HCT116 (cell line): ENCODE results near the gene LRFN2. TPM values are rescaled to one million over a fixed set of nuclear protein-coding genes. Genes with fewer than 3 reads are reported as not detected.

Experiments
- ATAC-seq: fragments of 200-7000 bp; cut with Tn5 transposase; 2 replicates; pipeline ENCODE4 v1.9.1; 2020; ENCODE audit warnings: mild to moderate bottlenecking, moderate library complexity
- BruUV-seq: library from RNA; stranded (reverse); fragments of 400-500 nt; replicated peaks from 2 replicates; lab custom pipeline; 2021; lab: Mats Ljungman, UMichigan
- CTCF ChIA-PET: fragments of 300-600 bp; sonication (Branson Sonifier 250); formaldehyde crosslinking; loops from one replicate; lab custom pipeline; 2021; ENCODE audit warnings: antibody characterized with exemption; lab: Charles Lee
- POLR2A ChIA-PET: fragments of 300-600, 350-600 bp; sonication (Branson Sonifier 250); formaldehyde crosslinking; loops from one replicate; lab custom pipeline; 2021; ENCODE audit warnings: antibody characterized with exemption; lab: Charles Lee
- RAD21 ChIA-PET, 2 experiments: fragments of 300-600 bp; sonication (Branson Sonifier 250); formaldehyde crosslinking; loops; one replicate each; lab custom pipeline; 2023; ENCODE audit warnings: low total read pairs in 2 of 2; ENCODE audit not compliant: uncharacterized antibody in 2 of 2, unreplicated experiment in 2 of 2, low non-redundant PET in 1 of 2; lab: Charles Lee
- DNase-seq: peaks from one replicate; pipeline ENCODE4 v3.0.0-alpha.2; 2010; ENCODE audit warnings: low read depth, low spot score
- H2AFZ ChIP-seq: fragments of 200-600 bp; shearing (Covaris generic), sonication (generic); 2 replicates; pipeline ENCODE4 v1.6.1; 2017; ENCODE audit warnings: low read depth, mixed run types, mixed read lengths, antibody characterized with exemption, low read length; ENCODE audit not compliant: poor library complexity, severe bottlenecking
- H3K27ac ChIP-seq: 2 replicates; pipeline ENCODE4 v1.5.1; 2012; ENCODE audit warnings: low read depth, low read length
- H3K27me3 ChIP-seq: fragments of 200-600 bp; sonication (generic); 2 replicates; pipeline ENCODE4 v1.6.1; 2016; ENCODE audit warnings: mixed run types, low read length, mixed read lengths; ENCODE audit not compliant: insufficient read depth
- H3K36me3 ChIP-seq, 2 experiments: fragments of 200-500 bp in 1 of 2; fragments of 200-600 bp in 1 of 2; sonication (Bioruptor generic) in 1 of 2; sonication (generic) in 1 of 2; 2 replicates each; pipeline versions ENCODE4 v1.5.1 to v1.6.1; 2014 to 2016; ENCODE audit warnings: low read length in 2 of 2, inconsistent platforms in 1 of 2, mixed read lengths in 1 of 2, mixed run types in 1 of 2; ENCODE audit not compliant: insufficient read depth in 2 of 2, control insufficient read depth in 1 of 2
- H3K4me1 ChIP-seq, 2 experiments: fragments of 200-600 bp in 1 of 2; sonication (generic) in 1 of 2; 2 replicates each; pipeline versions ENCODE4 v1.5.1 to v1.6.1; 2012 to 2017; ENCODE audit warnings: low read length in 2 of 2, inconsistent platforms in 1 of 2, mild to moderate bottlenecking in 1 of 2, mixed read lengths in 1 of 2, mixed run types in 1 of 2, moderate library complexity in 1 of 2; ENCODE audit not compliant: insufficient read depth in 2 of 2, control insufficient read depth in 1 of 2
- H3K4me2 ChIP-seq: fragments of 200-600 bp; sonication (generic); 2 replicates; pipeline ENCODE4 v1.6.1; 2017; ENCODE audit warnings: mixed run types, low read length, mixed read lengths
- H3K4me3 ChIP-seq, 2 experiments: fragments of 200-600 bp in 1 of 2; sonication (generic) in 1 of 2; replicated peaks in 1 of 2; 2 replicates each; pipeline ENCODE4 v1.5.1; 2011 to 2016; ENCODE audit warnings: low read length in 2 of 2, control low read depth in 1 of 2, low read depth in 1 of 2, mild to moderate bottlenecking in 1 of 2, mixed read lengths in 1 of 2, mixed run types in 1 of 2
- H3K79me2 ChIP-seq: fragments of 200-600 bp; sonication (generic); 2 replicates; pipeline ENCODE4 v1.6.1; 2017; ENCODE audit warnings: mild to moderate bottlenecking, mixed run types, low read length, moderate library complexity, mixed read lengths; ENCODE audit not compliant: insufficient read depth
- H3K9ac ChIP-seq: fragments of 200-600 bp; sonication (generic); 2 replicates; pipeline ENCODE4 v1.6.1; 2016; ENCODE audit warnings: low read length, mixed read lengths
- H3K9me2 ChIP-seq: fragments of 200-600 bp; sonication (generic), shearing (Covaris generic); 2 replicates; pipeline ENCODE4 v1.6.1; 2017; ENCODE audit warnings: mixed run types, mild to moderate bottlenecking, moderate library complexity; ENCODE audit not compliant: insufficient read depth
- H3K9me3 ChIP-seq, 2 experiments: fragments of 200-500 bp in 1 of 2; fragments of 200-600 bp in 1 of 2; sonication (Bioruptor generic) in 1 of 2; sonication (generic) in 1 of 2; 2 replicates each; pipeline ENCODE4 v1.6.1; 2014 to 2017; ENCODE audit warnings: low read length in 2 of 2, mixed read lengths in 2 of 2, inconsistent platforms in 1 of 2, low read depth in 1 of 2, mild to moderate bottlenecking in 1 of 2, mixed run types in 1 of 2, moderate library complexity in 1 of 2; ENCODE audit not compliant: control insufficient read depth in 1 of 2, insufficient read depth in 1 of 2
- H4K20me1 ChIP-seq: fragments of 200-600 bp; sonication (generic), shearing (Covaris generic); 2 replicates; pipeline ENCODE4 v1.6.1; 2017; ENCODE audit warnings: mixed run types, mild to moderate bottlenecking, moderate library complexity; ENCODE audit not compliant: insufficient read depth
- ATF3 ChIP-seq: IDR thresholded peaks from 2 replicates; pipeline ENCODE4 v1.6.1; 2012
- CBX3 ChIP-seq: IDR thresholded peaks from 2 replicates; pipeline ENCODE4 v1.6.1; 2012; ENCODE audit warnings: low read depth
- CEBPB ChIP-seq: IDR thresholded peaks from 2 replicates; pipeline ENCODE4 v1.6.1; 2012; ENCODE audit warnings: low read depth
- CTCF ChIP-seq, 3 experiments: fragments of 200-600 bp in 1 of 3; sonication (generic) in 1 of 3; IDR thresholded peaks in 2 of 3; conservative IDR thresholded peaks in 1 of 3; 2 replicates each; pipeline ENCODE4 v1.5.1; 2012 to 2017; ENCODE audit warnings: low read depth in 2 of 3, low read length in 2 of 3, antibody characterized with exemption in 1 of 3, borderline replicate concordance in 1 of 3, control low read depth in 1 of 3, mild to moderate bottlenecking in 1 of 3, mixed read lengths in 1 of 3, mixed run types in 1 of 3, moderate library complexity in 1 of 3; ENCODE audit not compliant: insufficient read depth in 1 of 3
- EGR1 ChIP-seq: IDR thresholded peaks from 2 replicates; pipeline ENCODE4 v1.6.1; 2012; ENCODE audit warnings: low read depth
- EZH2 ChIP-seq: fragments of 200-600 bp; sonication (generic); IDR thresholded peaks from 2 replicates; pipeline ENCODE4 v1.6.1; 2017; ENCODE audit warnings: antibody characterized with exemption, mixed run types
- EZH2phosphoT487 ChIP-seq: fragments of 200-600 bp; IDR thresholded peaks from 2 replicates; pipeline ENCODE4 v1.6.1; 2018; ENCODE audit warnings: antibody characterized with exemption, borderline replicate concordance
- FOSL1 ChIP-seq: IDR thresholded peaks from 2 replicates; pipeline ENCODE4 v1.6.1; 2012; ENCODE audit warnings: low read depth
- MAX ChIP-seq: IDR thresholded peaks from 2 replicates; pipeline ENCODE4 v1.6.1; 2012
- POLR2A ChIP-seq: IDR thresholded peaks from 2 replicates; pipeline ENCODE4 v1.7.0; 2011; ENCODE audit warnings: borderline replicate concordance; ENCODE audit not compliant: insufficient read depth, insufficient read length; ENCODE audit errors: extremely low read depth
- POLR2AphosphoS5 ChIP-seq: IDR thresholded peaks from 2 replicates; pipeline ENCODE4 v1.6.1; 2011; ENCODE audit warnings: mild to moderate bottlenecking, low read depth, low read length, moderate library complexity
- RAD21 ChIP-seq: IDR thresholded peaks from 2 replicates; pipeline ENCODE4 v1.6.1; 2012; ENCODE audit warnings: low read depth, mild to moderate bottlenecking
- SIN3A ChIP-seq: IDR thresholded peaks from 2 replicates; pipeline ENCODE4 v1.6.1; 2012; ENCODE audit warnings: low read depth
- SP1 ChIP-seq: IDR thresholded peaks from 2 replicates; pipeline ENCODE4 v1.6.1; 2012; ENCODE audit warnings: low read depth
- SRF ChIP-seq: IDR thresholded peaks from 2 replicates; pipeline ENCODE4 v1.6.1; 2012; ENCODE audit warnings: low read depth
- TCF7L2 ChIP-seq: IDR thresholded peaks from 2 replicates; pipeline ENCODE4 v1.7.0; 2011; ENCODE audit warnings: borderline replicate concordance, inconsistent platforms; ENCODE audit not compliant: insufficient read depth, insufficient read length; ENCODE audit errors: extremely low read depth
- YY1 ChIP-seq: IDR thresholded peaks from 2 replicates; pipeline ENCODE4 v1.6.1; 2011; ENCODE audit warnings: low read length, low read depth, moderate library complexity, mild to moderate bottlenecking; ENCODE audit not compliant: insufficient replicate concordance; ENCODE audit errors: extremely low read depth
- ZFX ChIP-seq: fragments of 450-650 bp; IDR thresholded peaks from 2 replicates; pipeline ENCODE4 v1.6.1; 2017
- ZNF274 ChIP-seq: fragments of 200-500 bp; sonication (Bioruptor generic); IDR thresholded peaks from 2 replicates; pipeline ENCODE4 v1.6.1; 2014; ENCODE audit warnings: mild to moderate bottlenecking, low read depth, low read length, inconsistent platforms
- intact Hi-C: fragments of 100-400 bp; cut with micrococcal nuclease; formaldehyde crosslinking; loops from 2 replicates; pipeline ENCODE4 v1.10.0; 2022
- total RNA-seq: library from RNA; stranded (reverse); gene quantifications from one replicate; pipeline ENCODE4 v1.2.1, GENCODE V29; 2021; ENCODE audit not compliant: unreplicated experiment
- TF ChIP-seq, protein P1 (sequence below): IDR thresholded peaks from 2 replicates; pipeline ENCODE4 v1.6.1; 2012; ENCODE audit warnings: low read depth

The LRFN2 gene
- total RNA-seq, 1 experiment from 2014 or later: not detected

- ChIA-PET POLR2A (no interaction called here), RAD21 (no interaction called here)
- Histone ChIP-seq H3K9me3 (no peaks in the 10 kb centered on the region), H3K27ac (no peak overlapping the region), H2AFZ (no peak overlapping the region), H3K27me3 (peaks cover 85% of the 10 kb centered on the region), H3K9ac (no peak overlapping the region), H3K9me2 (no peaks in the 10 kb centered on the region), H3K4me1 (no peaks in the 10 kb centered on the region)
- no peak for DNase-seq
- intact Hi-C loops: no loop called here
- ATAC-seq: no peak
- TF ChIP-seq MAX (no peak), POLR2AphosphoS5 (no peak), YY1 (no peak), TCF7L2 (no peak), EZH2phosphoT487 (no peak; the same call in 1 of the 2 replicates), ZNF274 (no peak), FOSL1 (no peak), POLR2A (no peak), CEBPB (no peak), ZFX (no peak), CTCF (IDR thresholded peaks at IDR 0.05 in 2 of 3, conservative IDR thresholded peaks at IDR 0.05 in 1 of 3; ENCODE audit: borderline replicate concordance in 1 of 3, insufficient read depth in 1 of 3, low read depth in 2 of 3, low read length in 2 of 3) (no peak), EGR1 (no peak), SRF (no peak), CBX3 (no peak), SP1 (no peak), SIN3A (no peak), RAD21 (no peak), EZH2 (no peak), ATF3 (no peak)
- TF ChIP-seq, protein P1, sequence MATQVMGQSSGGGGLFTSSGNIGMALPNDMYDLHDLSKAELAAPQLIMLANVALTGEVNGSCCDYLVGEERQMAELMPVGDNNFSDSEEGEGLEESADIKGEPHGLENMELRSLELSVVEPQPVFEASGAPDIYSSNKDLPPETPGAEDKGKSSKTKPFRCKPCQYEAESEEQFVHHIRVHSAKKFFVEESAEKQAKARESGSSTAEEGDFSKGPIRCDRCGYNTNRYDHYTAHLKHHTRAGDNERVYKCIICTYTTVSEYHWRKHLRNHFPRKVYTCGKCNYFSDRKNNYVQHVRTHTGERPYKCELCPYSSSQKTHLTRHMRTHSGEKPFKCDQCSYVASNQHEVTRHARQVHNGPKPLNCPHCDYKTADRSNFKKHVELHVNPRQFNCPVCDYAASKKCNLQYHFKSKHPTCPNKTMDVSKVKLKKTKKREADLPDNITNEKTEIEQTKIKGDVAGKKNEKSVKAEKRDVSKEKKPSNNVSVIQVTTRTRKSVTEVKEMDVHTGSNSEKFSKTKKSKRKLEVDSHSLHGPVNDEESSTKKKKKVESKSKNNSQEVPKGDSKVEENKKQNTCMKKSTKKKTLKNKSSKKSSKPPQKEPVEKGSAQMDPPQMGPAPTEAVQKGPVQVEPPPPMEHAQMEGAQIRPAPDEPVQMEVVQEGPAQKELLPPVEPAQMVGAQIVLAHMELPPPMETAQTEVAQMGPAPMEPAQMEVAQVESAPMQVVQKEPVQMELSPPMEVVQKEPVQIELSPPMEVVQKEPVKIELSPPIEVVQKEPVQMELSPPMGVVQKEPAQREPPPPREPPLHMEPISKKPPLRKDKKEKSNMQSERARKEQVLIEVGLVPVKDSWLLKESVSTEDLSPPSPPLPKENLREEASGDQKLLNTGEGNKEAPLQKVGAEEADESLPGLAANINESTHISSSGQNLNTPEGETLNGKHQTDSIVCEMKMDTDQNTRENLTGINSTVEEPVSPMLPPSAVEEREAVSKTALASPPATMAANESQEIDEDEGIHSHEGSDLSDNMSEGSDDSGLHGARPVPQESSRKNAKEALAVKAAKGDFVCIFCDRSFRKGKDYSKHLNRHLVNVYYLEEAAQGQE: no peak
- TF ChIP-seq, all 23 proteins: peak for 0
- H3K36me3 ChIP-seq: no peaks in the 10 kb centered on the region
- H4K20me1 ChIP-seq: no peaks in the 10 kb centered on the region
- no peak overlapping the region for H3K4me2 ChIP-seq
- no peak overlapping the region for H3K4me3 ChIP-seq
- H3K79me2 ChIP-seq: no peaks in the 10 kb centered on the region
- CTCF ChIA-PET: no interaction called here
- no TSS peak for BruUV-seq
Observed at GRCh38 chr6:40614671-40615070, 27.5 kb upstream of the LRFN2 start.
